HepG2 (cell line): Measurements from ENCODE around the gene CARS1. TPM values are rescaled to one million over a fixed set of nuclear protein-coding genes. Genes with fewer than 3 reads are reported as not detected.

Source experiments
- AHR ChIP-seq: IDR thresholded peaks from 2 replicates; pipeline ENCODE4 v1.6.1; 2018; ENCODE audit warnings: missing genetic modification reagents, missing compliant biosample characterization
- HNF4A ChIP-seq: sonication (generic); formaldehyde crosslinking; IDR thresholded peaks from 2 replicates; pipeline ENCODE4 v1.4.0; 2020; ENCODE audit warnings: missing genetic modification reagents
- HOXA3 ChIP-seq: sonication (generic); formaldehyde crosslinking; IDR thresholded peaks from 2 replicates; pipeline ENCODE4 v1.5.0; 2020; ENCODE audit warnings: missing genetic modification reagents
- LCORL ChIP-seq, 2 experiments: fragments of 450-650 bp in 1 of 2; sonication (generic) in 1 of 2; formaldehyde crosslinking in 1 of 2; IDR thresholded peaks; 2 replicates each; pipeline versions ENCODE4 v1.5.0 to v1.6.1; 2017 to 2020; ENCODE audit warnings: antibody characterized with exemption in 1 of 2, missing genetic modification reagents in 1 of 2
- MAZ ChIP-seq, 2 experiments: sonication (generic) in 1 of 2; formaldehyde crosslinking in 1 of 2; IDR thresholded peaks; 2 replicates each; pipeline versions ENCODE4 v1.5.0 to v1.6.1; 2012 to 2020; ENCODE audit warnings: low read depth in 2 of 2, mild to moderate bottlenecking in 2 of 2, borderline replicate concordance in 1 of 2, improper control_type of control experiment in 1 of 2, low read length in 1 of 2, missing genetic modification reagents in 1 of 2, moderate library complexity in 1 of 2
- NFIC ChIP-seq: IDR thresholded peaks from 2 replicates; pipeline ENCODE4 v1.6.1; 2012; ENCODE audit warnings: mild to moderate bottlenecking, low read length, inconsistent platforms
- PLSCR1 ChIP-seq: sonication (generic); formaldehyde crosslinking; IDR thresholded peaks from 2 replicates; pipeline ENCODE4 v1.5.0; 2020; ENCODE audit warnings: missing genetic modification reagents, mild to moderate bottlenecking, borderline replicate concordance
- RXRB ChIP-seq: IDR thresholded peaks from 2 replicates; pipeline ENCODE4 v1.6.1; 2016; ENCODE audit warnings: borderline replicate concordance, missing genetic modification reagents, missing compliant biosample characterization
- SAP130 ChIP-seq: IDR thresholded peaks from 2 replicates; pipeline ENCODE4 v1.6.1; 2016; ENCODE audit warnings: low read depth
- SKI ChIP-seq: fragments of 450-650 bp; IDR thresholded peaks from one replicate; pipeline ENCODE4 v1.6.1; 2018; ENCODE audit warnings: mild to moderate bottlenecking; ENCODE audit not compliant: partially characterized antibody
- STAG1 ChIP-seq: sonication (generic); formaldehyde crosslinking; IDR thresholded peaks from 2 replicates; pipeline ENCODE4 v1.4.0; 2020; ENCODE audit warnings: missing genetic modification reagents
- ZBED4 ChIP-seq: sonication (generic); formaldehyde crosslinking; IDR thresholded peaks from 2 replicates; pipeline ENCODE4 v1.4.0; 2020; ENCODE audit warnings: missing genetic modification reagents, borderline replicate concordance
- ZNF274 ChIP-seq: sonication (generic); formaldehyde crosslinking; IDR thresholded peaks from 2 replicates; pipeline ENCODE4 v1.5.1; 2020; ENCODE audit warnings: mild to moderate bottlenecking, missing genetic modification reagents
- ZNF333 ChIP-seq: sonication (generic); formaldehyde crosslinking; IDR thresholded peaks from 2 replicates; pipeline ENCODE4 v1.4.0; 2020; ENCODE audit warnings: mild to moderate bottlenecking, missing genetic modification reagents, borderline replicate concordance
- ZNF350 ChIP-seq: sonication (generic); formaldehyde crosslinking; IDR thresholded peaks from 2 replicates; pipeline ENCODE4 v1.4.0; 2020; ENCODE audit warnings: mild to moderate bottlenecking, low read depth, missing genetic modification reagents, borderline replicate concordance
- ZNF768 ChIP-seq: sonication (generic); formaldehyde crosslinking; IDR thresholded peaks from 2 replicates; pipeline ENCODE4 v1.4.0; 2020; ENCODE audit warnings: missing genetic modification reagents
- polyA plus RNA-seq, 8 experiments: library from polyadenylated mRNA; depleted of rRNA in 3 of 8; stranded (reverse) in 7 of 8; unstranded in 1 of 8; fragments of >200 nt; fragmentation: Illumina TruSeq in 4 of 8; extraction: Trizol in 4 of 8; gene quantifications; 2 replicates each; pipeline versions ENCODE4 v1.2.1 to v1.2.3, GENCODE V29; 2011 to 2016; ENCODE audit warnings: low read depth in 4 of 8, missing spikeins in 1 of 8, mixed read lengths in 1 of 8; ENCODE audit not compliant: insufficient read depth in 1 of 8
- total RNA-seq, 5 experiments: library from RNA; depleted of rRNA; stranded (reverse); fragments of >200 nt; fragmentation: Illumina TruSeq; extraction: Trizol; gene quantifications; 2 replicates each; pipeline ENCODE4 v1.2.3, GENCODE V29; 2016; ENCODE audit warnings: low read depth in 1 of 5
- TF ChIP-seq, protein P1 (sequence below): sonication (generic); formaldehyde crosslinking; conservative IDR thresholded peaks from 2 replicates; pipeline ENCODE4 v1.8.0; 2022; ENCODE audit warnings: mild to moderate bottlenecking, moderate library complexity, missing genetic modification reagents

CARS1 gene
- total and polyA plus RNA-seq, 2 of the 13 experiments (the other 11 are each of a cell fraction or from before 2014, with no cell fraction given) = 33.8 to 47.0 TPM

DNA sequence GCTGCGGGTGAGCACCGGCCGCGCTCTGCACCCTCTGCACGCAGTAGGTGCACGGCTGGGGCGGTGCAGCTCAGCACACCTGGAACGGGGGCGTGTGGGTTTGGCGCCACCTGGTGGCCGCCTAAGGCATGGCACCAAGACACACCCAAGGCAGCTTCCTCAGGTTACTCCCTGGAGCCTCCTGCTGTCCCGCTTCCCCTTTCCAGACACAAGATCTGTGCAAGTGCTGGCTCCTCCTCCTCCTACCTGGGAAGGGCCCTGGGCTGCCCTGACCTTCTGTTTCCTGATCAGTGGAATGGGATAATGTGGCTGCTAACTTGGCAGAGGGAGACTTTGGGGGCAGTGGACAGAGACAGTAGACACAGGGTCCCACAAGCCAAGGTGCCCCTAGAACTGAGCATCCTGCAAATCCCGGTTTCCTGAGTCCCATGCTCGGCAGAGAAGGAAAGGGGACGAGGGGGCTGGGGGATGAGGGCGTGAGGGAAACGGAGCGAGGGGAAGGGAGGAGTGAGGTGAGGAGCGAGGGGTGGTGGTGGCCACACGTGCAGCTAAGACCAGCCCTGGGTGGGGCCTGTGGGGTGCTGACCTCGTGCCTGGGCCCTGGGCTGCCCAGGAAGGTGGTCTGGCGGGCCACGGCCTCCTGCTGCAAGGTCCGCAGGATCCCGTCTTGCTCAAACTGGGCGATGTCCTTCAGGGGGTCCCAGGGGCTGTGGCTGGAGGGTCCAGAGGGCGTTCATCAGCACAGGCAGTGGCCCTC is 34.8 kb upstream of the CARS1 start (continued):
- TF ChIP-seq PLSCR1 (no peak), SKI (no peak), STAG1 (CRISPR knock-in tag) (peak; percentile 98), SAP130 (CRISPR knock-in tag) (peak; percentile 17; the same call in 1 of the 2 replicates), ZNF768 (CRISPR knock-in tag) (peak; percentile 65; the same call in 1 of the 2 replicates), LCORL (IDR thresholded peaks at IDR 0.05) (no peak), LCORL (CRISPR knock-in tag; IDR thresholded peaks at IDR 0.05) (no peak), ZBED4 (no peak), RXRB (CRISPR knock-in tag) (0 out of 2 replicates have a peak, but pooled peaks have one; percentile 13), ZNF350 (CRISPR knock-in tag) (peak; percentile 27; the same call in 1 of the 2 replicates), ZNF333 (CRISPR knock-in tag) (no peak), HNF4A (CRISPR knock-in tag) (0 out of 2 replicates have a peak, but pooled peaks have one; percentile 10), NFIC (no peak), HOXA3 (CRISPR knock-in tag) (0 out of 2 replicates have a peak, but pooled peaks have one; percentile 26), AHR (CRISPR knock-in tag) (0 out of 2 replicates have a peak, but pooled peaks have one; percentile 71), MAZ (IDR thresholded peaks at IDR 0.05; ENCODE audit: borderline replicate concordance, low read depth, low read length) (no peak), MAZ (CRISPR knock-in tag; IDR thresholded peaks at IDR 0.05; ENCODE audit: low read depth) (peak; percentile 66; the same call in 1 of the 2 replicates), ZNF274 (peak; percentile 21; the same call in 1 of the 2 replicates)
- TF ChIP-seq, protein P1, sequence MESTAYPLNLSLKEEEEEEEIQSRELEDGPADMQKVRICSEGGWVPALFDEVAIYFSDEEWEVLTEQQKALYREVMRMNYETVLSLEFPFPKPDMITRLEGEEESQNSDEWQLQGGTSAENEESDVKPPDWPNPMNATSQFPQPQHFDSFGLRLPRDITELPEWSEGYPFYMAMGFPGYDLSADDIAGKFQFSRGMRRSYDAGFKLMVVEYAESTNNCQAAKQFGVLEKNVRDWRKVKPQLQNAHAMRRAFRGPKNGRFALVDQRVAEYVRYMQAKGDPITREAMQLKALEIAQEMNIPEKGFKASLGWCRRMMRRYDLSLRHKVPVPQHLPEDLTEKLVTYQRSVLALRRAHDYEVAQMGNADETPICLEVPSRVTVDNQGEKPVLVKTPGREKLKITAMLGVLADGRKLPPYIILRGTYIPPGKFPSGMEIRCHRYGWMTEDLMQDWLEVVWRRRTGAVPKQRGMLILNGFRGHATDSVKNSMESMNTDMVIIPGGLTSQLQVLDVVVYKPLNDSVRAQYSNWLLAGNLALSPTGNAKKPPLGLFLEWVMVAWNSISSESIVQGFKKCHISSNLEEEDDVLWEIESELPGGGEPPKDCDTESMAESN = 0 out of 2 replicates have a peak, but pooled peaks have one; percentile 40
